Liver (tissue), 9 donors: ENCODE results near the gene PRRT2. TPM values are rescaled to one million over a fixed set of nuclear protein-coding genes. Genes with fewer than 3 reads are reported as not detected.

Experiments used
- DNase-seq: peaks from one replicate; pipeline ENCODE4 v3.0.0-alpha.2; 2017; ENCODE audit warnings: low spot score
- H3K27ac ChIP-seq, 2 donors: one replicate each; pipeline ENCODE4 v1.7.0; 2013; ENCODE audit warnings: inconsistent platforms in 2 of 2, low read length in 2 of 2, control low read depth in 1 of 2, low read depth in 1 of 2, mild to moderate bottlenecking in 1 of 2
- H3K27me3 ChIP-seq, 4 donors: one replicate each; pipeline versions ENCODE4 v1.6.1 to v1.7.0; 2013; ENCODE audit warnings: low read length in 3 of 4, inconsistent platforms in 1 of 4, mild to moderate bottlenecking in 1 of 4, moderate library complexity in 1 of 4; ENCODE audit not compliant: control insufficient read depth in 4 of 4, insufficient read depth in 4 of 4
- H3K36me3 ChIP-seq, 4 donors: one replicate each; pipeline versions ENCODE4 v1.6.1 to v1.7.0; 2013; ENCODE audit warnings: low read length in 3 of 4, mild to moderate bottlenecking in 3 of 4, low read depth in 1 of 4, moderate library complexity in 1 of 4; ENCODE audit not compliant: control insufficient read depth in 4 of 4, insufficient read depth in 3 of 4
- H3K4me1 ChIP-seq, 4 donors: one replicate each; pipeline versions ENCODE4 v1.6.1 to v1.7.0; 2013; ENCODE audit warnings: low read length in 3 of 4, mild to moderate bottlenecking in 3 of 4, moderate library complexity in 1 of 4; ENCODE audit not compliant: control insufficient read depth in 4 of 4, insufficient read depth in 4 of 4
- H3K4me3 ChIP-seq, 3 donors: one replicate each; pipeline versions ENCODE4 v1.6.1 to v1.7.0; 2013; ENCODE audit warnings: low read length in 3 of 3, control low read depth in 1 of 3, low read depth in 1 of 3, mild to moderate bottlenecking in 1 of 3
- H3K9ac ChIP-seq, 2 donors: one replicate each; pipeline ENCODE4 v1.7.0; 2013; ENCODE audit warnings: low read length in 2 of 2, mild to moderate bottlenecking in 2 of 2, moderate library complexity in 2 of 2, control low read depth in 1 of 2, low read depth in 1 of 2
- H3K9me3 ChIP-seq, 4 donors: one replicate each; pipeline versions ENCODE4 v1.6.1 to v1.7.0; 2013; ENCODE audit warnings: low read length in 3 of 4; ENCODE audit not compliant: control insufficient read depth in 4 of 4
- ATF3 ChIP-seq: IDR thresholded peaks from 2 replicates; pipeline ENCODE4 v1.6.1; 2016; ENCODE audit warnings: antibody characterized with exemption
- EGR1 ChIP-seq, 2 donors: IDR thresholded peaks; 2 replicates each; pipeline ENCODE4 v1.6.1; 2016 to 2018; ENCODE audit warnings: antibody characterized with exemption in 2 of 2, low read depth in 2 of 2
- HNF4A ChIP-seq, 2 donors: conservative IDR thresholded peaks; 2 replicates each; pipeline ENCODE4 v1.6.1; 2016; ENCODE audit warnings: antibody characterized with exemption in 2 of 2, mild to moderate bottlenecking in 2 of 2
- HNF4G ChIP-seq: IDR thresholded peaks from 2 replicates; pipeline ENCODE4 v1.6.1; 2016; ENCODE audit warnings: antibody characterized with exemption
- MAX ChIP-seq: IDR thresholded peaks from 2 replicates; pipeline ENCODE4 v1.6.1; 2016; ENCODE audit warnings: antibody characterized with exemption
- NR2F2 ChIP-seq: IDR thresholded peaks from 2 replicates; pipeline ENCODE4 v1.6.1; 2016; ENCODE audit warnings: antibody characterized with exemption
- RAD21 ChIP-seq, 2 donors: IDR thresholded peaks; 2 replicates each; pipeline ENCODE4 v1.6.1; 2016; ENCODE audit warnings: antibody characterized with exemption in 2 of 2, mild to moderate bottlenecking in 2 of 2
- REST ChIP-seq: IDR thresholded peaks from 2 replicates; pipeline ENCODE4 v1.6.1; 2016; ENCODE audit warnings: antibody characterized with exemption, mild to moderate bottlenecking
- SP1 ChIP-seq: IDR thresholded peaks from 2 replicates; pipeline ENCODE4 v1.6.1; 2018; ENCODE audit warnings: antibody characterized with exemption, mild to moderate bottlenecking
- TAF1 ChIP-seq: conservative IDR thresholded peaks from 2 replicates; pipeline ENCODE4 v1.6.1; 2016; ENCODE audit warnings: antibody characterized with exemption, mild to moderate bottlenecking
- YY1 ChIP-seq: IDR thresholded peaks from 2 replicates; pipeline ENCODE4 v1.6.1; 2016; ENCODE audit warnings: antibody characterized with exemption, mild to moderate bottlenecking
- ZBTB33 ChIP-seq: IDR thresholded peaks from 2 replicates; pipeline ENCODE4 v1.6.1; 2016; ENCODE audit warnings: antibody characterized with exemption
- WGBS: extraction: QIAGEN DNeasy Blood & Tissue Kit; methylation state at CpG from one replicate; pipeline ENCODE4 v1.1.7; 2013; 5-methylcytosine and 5-hydroxymethylcytosine counted together
- polyA plus RNA-seq, 2 donors: library from polyadenylated mRNA; stranded (reverse) in 1 of 2; unstranded in 1 of 2; fragments of 200-250 nt in 1 of 2; fragments of >200 nt in 1 of 2; fragmentation: Nextera tagmentation in 1 of 2; extraction: Ambion mirVana in 1 of 2; gene quantifications; one replicate each; pipeline versions ENCODE4 v1.2.1 to v1.2.3, GENCODE V29; 2013 to 2015
- total RNA-seq, 2 donors: library from RNA; depleted of rRNA; stranded (reverse); fragments of >200 nt; gene quantifications; one replicate each; pipeline ENCODE4 v1.2.3, GENCODE V29; 2014
- donor health status: healthy.
- donor health status: healthy.
- donor health status: healthy.
- donor health status: healthy.
- donor health status: healthy.

PRRT2 gene
- total and polyA plus RNA-seq, 4 donors: 0.09 to 0.59 (median 0.22) TPM

- peak overlapping the region; percentile 71 to 96 (median 94) for H3K4me3 ChIP-seq
- peaks cover 15 to 57% (median 37%) of the 10 kb centered on the region in 4 donors for H3K4me1 ChIP-seq
- H3K27ac ChIP-seq: peak overlapping the region; percentile 77 to 86
- no peaks in the 10 kb centered on the region for H3K9me3 ChIP-seq
- H3K27me3 ChIP-seq: no peaks in the 10 kb centered on the region
- peaks cover 0 to 9% (median 0%) of the 10 kb centered on the region in 4 donors for H3K36me3 ChIP-seq
- H3K9ac ChIP-seq: peak overlapping the region; percentile 58 to 83
- WGBS: 21% methylated on average over 11 of the region's 11 CpGs
- no peak for TF ChIP-seq HNF4G
- TF ChIP-seq RAD21 (IDR thresholded peaks at IDR 0.05): peak in 1 of 2 donors; percentile 9
- TF ChIP-seq HNF4A (conservative IDR thresholded peaks at IDR 0.05): peak; percentile 36 to 49
- peak; percentile 34 for TF ChIP-seq NR2F2
- no peak for TF ChIP-seq ATF3
- peak; percentile 19 for TF ChIP-seq YY1
- TF ChIP-seq REST: no peak
- DNase-seq: no peak
Observed at GRCh38 chr16:29820730-29821642, 9.0 kb downstream of the PRRT2 start.

GRCh38 chr16:29821643-29822115 lies 9.7 kb downstream of the PRRT2 start:
- no peak for TF ChIP-seq EGR1 (IDR thresholded peaks at IDR 0.05; ENCODE audit: low read depth in 2 of 2)
- TF ChIP-seq TAF1: no peak
- no peak for TF ChIP-seq REST
- no peak for TF ChIP-seq ZBTB33
- no peak for TF ChIP-seq HNF4A (conservative IDR thresholded peaks at IDR 0.05)
- TF ChIP-seq SP1: no peak
- no peak for TF ChIP-seq MAX
- Histone ChIP-seq H3K9ac (peak overlapping the region; percentile 4 to 69), H3K27ac (peak overlapping the region; percentile 77 to 86), H3K4me1 (peaks cover 15 to 55% (median 36%) of the 10 kb centered on the region in 4 donors), H3K27me3 (no peaks in the 10 kb centered on the region), H3K9me3 (no peaks in the 10 kb centered on the region), H3K36me3 (peaks cover 0 to 9% (median 0%) of the 10 kb centered on the region in 4 donors), H3K4me3 (peak overlapping the region in 2 of 3 donors; percentile 71 to 96)
- no peak for DNase-seq
- WGBS: 55% methylated on average over 7 of the region's 7 CpGs
